Measurements from ENCODE around the gene NDUFB11.

- TF ChIP-seq CTCF (conservative IDR thresholded peaks at IDR 0.05; ENCODE audit: low read length) (no peak), EZH2phosphoT487 (IDR thresholded peaks at IDR 0.05; ENCODE audit: borderline replicate concordance) (no peak)
These were observed 14.6 kb downstream of the NDUFB11 start for GRCh38 chrX:47129899-47130358.
